H1 (cell line): ENCODE measurements around the gene MESD. TPM values are rescaled to one million over a fixed set of nuclear protein-coding genes. Genes with fewer than 3 reads are reported as not detected.

Source experiments
- CTCF ChIA-PET: fragments of 300-600 bp; sonication (Branson Sonifier 250); formaldehyde crosslinking; loops from one replicate; lab custom pipeline; 2021; ENCODE audit not compliant: partially characterized antibody; lab: Charles Lee
- POLR2A ChIA-PET: fragments of 300-600 bp; sonication (Branson Sonifier 250); formaldehyde crosslinking; loops from one replicate; lab custom pipeline; 2021; ENCODE audit warnings: inconsistent platforms; ENCODE audit not compliant: partially characterized antibody; lab: Charles Lee
- DNase-seq, 2 experiments: peaks; one replicate each; pipeline versions ENCODE4 v3.0.0 to v3.0.0-alpha.2; 2010 to 2022; ENCODE audit warnings: low spot score in 2 of 2, low read depth in 1 of 2, mixed read lengths in 1 of 2
- FAIRE-seq: peaks from 2 replicates; lab custom pipeline; 2011; peaks lifted over from hg19 to GRCh38; lab: Jason Lieb, UNC
- H2AFZ ChIP-seq: 2 replicates; pipeline ENCODE4 v1.8.1; 2012; ENCODE audit warnings: low read length, inconsistent platforms
- H2AK5ac ChIP-seq: 2 replicates; pipeline ENCODE4 v1.6.1; 2013; ENCODE audit warnings: low read depth, low read length
- H2BK120ac ChIP-seq: replicated peaks from 2 replicates; pipeline ENCODE3; 2013; ENCODE audit warnings: low read depth, low read length, inconsistent platforms
- H2BK12ac ChIP-seq: 2 replicates; pipeline ENCODE4 v1.6.1; 2013; ENCODE audit warnings: low read depth, low read length
- H2BK15ac ChIP-seq: 2 replicates; pipeline ENCODE4 v1.6.1; 2013; ENCODE audit warnings: low read length
- H2BK20ac ChIP-seq: 2 replicates; pipeline ENCODE4 v1.6.1; 2013; ENCODE audit warnings: low read length
- H2BK5ac ChIP-seq: 2 replicates; pipeline ENCODE4 v1.6.1; 2013; ENCODE audit warnings: low read depth, low read length
- H3K14ac ChIP-seq: 2 replicates; pipeline ENCODE4 v1.6.1; 2013; ENCODE audit warnings: inconsistent platforms; ENCODE audit not compliant: insufficient read length
- H3K18ac ChIP-seq: 2 replicates; pipeline ENCODE4 v1.6.1; 2013; ENCODE audit warnings: low read length; ENCODE audit errors: extremely low read depth
- H3K23ac ChIP-seq: 2 replicates; pipeline ENCODE4 v1.6.1; 2013; ENCODE audit warnings: inconsistent platforms; ENCODE audit not compliant: insufficient read length
- H3K23me2 ChIP-seq: 2 replicates; pipeline ENCODE4 v1.6.1; 2013; ENCODE audit warnings: low read depth, low read length
- H3K27ac ChIP-seq: 2 replicates; pipeline ENCODE4 v1.6.1; 2011; ENCODE audit warnings: low read depth, low read length, inconsistent platforms
- H3K27me3 ChIP-seq, 4 experiments: replicated peaks in 1 of 4; 1 replicate in 1 of 4; 2 replicates in 3 of 4; pipeline versions ENCODE4 v1.6.1 to v1.8.1; 2011 to 2013; ENCODE audit warnings: low read length in 3 of 4, mild to moderate bottlenecking in 3 of 4, inconsistent platforms in 2 of 4, mixed read lengths in 2 of 4, moderate library complexity in 1 of 4; ENCODE audit not compliant: control insufficient read depth in 3 of 4, insufficient read depth in 3 of 4; ENCODE audit errors: extremely low read depth in 1 of 4
- H3K36me3 ChIP-seq, 4 experiments: 2 replicates each; pipeline versions ENCODE4 v1.6.1 to v1.8.1; 2011 to 2013; ENCODE audit warnings: mild to moderate bottlenecking in 4 of 4, low read length in 3 of 4, moderate library complexity in 2 of 4, control low read depth in 1 of 4, inconsistent platforms in 1 of 4; ENCODE audit not compliant: insufficient read depth in 4 of 4, control insufficient read depth in 2 of 4
- H3K4ac ChIP-seq: replicated peaks from 2 replicates; pipeline ENCODE3; 2013; ENCODE audit warnings: low read length, low read depth, mixed read lengths, inconsistent platforms; ENCODE audit not compliant: insufficient read length
- H3K4me1 ChIP-seq, 4 experiments: replicated peaks in 1 of 4; 1 replicate in 1 of 4; 2 replicates in 3 of 4; pipeline versions ENCODE4 v1.6.1 to v1.8.1; 2011 to 2013; ENCODE audit warnings: low read length in 3 of 4, inconsistent platforms in 2 of 4, mixed read lengths in 1 of 4; ENCODE audit not compliant: insufficient read depth in 4 of 4, control insufficient read depth in 3 of 4
- H3K4me2 ChIP-seq, 2 experiments: 2 replicates each; pipeline versions ENCODE4 v1.6.1 to v1.8.1; 2011 to 2013; ENCODE audit warnings: low read depth in 2 of 2, low read length in 2 of 2, control low read depth in 1 of 2, inconsistent platforms in 1 of 2, mild to moderate bottlenecking in 1 of 2; ENCODE audit not compliant: insufficient read depth in 1 of 2
- H3K4me3 ChIP-seq, 4 experiments: fragments of 200-600, 300-600 bp in 1 of 4; sonication (generic), shearing (Covaris generic), sonication (Bioruptor Twin) in 1 of 4; 2 replicates each; pipeline versions ENCODE4 v1.5.1 to v1.8.1; 2011 to 2016; ENCODE audit warnings: low read length in 4 of 4, low read depth in 3 of 4, control low read depth in 2 of 4, inconsistent platforms in 2 of 4, mild to moderate bottlenecking in 2 of 4, mixed read lengths in 1 of 4, moderate library complexity in 1 of 4; ENCODE audit not compliant: insufficient read depth in 2 of 4; ENCODE audit errors: extremely low read depth in 1 of 4
- H3K56ac ChIP-seq: replicated peaks from 2 replicates; pipeline ENCODE3; 2013; ENCODE audit warnings: low read depth, mild to moderate bottlenecking, mixed read lengths, low read length, inconsistent platforms; ENCODE audit not compliant: insufficient read length
- H3K79me1 ChIP-seq: 2 replicates; pipeline ENCODE4 v1.6.1; 2013; ENCODE audit warnings: low read depth, low read length, control low read depth
- H3K79me2 ChIP-seq, 2 experiments: 2 replicates each; pipeline versions ENCODE4 v1.6.1 to v1.8.1; 2012 to 2013; ENCODE audit warnings: low read length in 2 of 2, mild to moderate bottlenecking in 2 of 2, inconsistent platforms in 1 of 2; ENCODE audit not compliant: insufficient read depth in 2 of 2, control insufficient read depth in 1 of 2
- H3K9ac ChIP-seq, 4 experiments: replicated peaks in 1 of 4; 1 replicate in 1 of 4; 2 replicates in 3 of 4; pipeline versions ENCODE4 v1.6.1 to v1.8.1; 2011 to 2013; ENCODE audit warnings: low read depth in 3 of 4, low read length in 3 of 4, control low read depth in 2 of 4, mild to moderate bottlenecking in 2 of 4, moderate library complexity in 2 of 4, inconsistent platforms in 1 of 4; ENCODE audit errors: extremely low read depth in 1 of 4
- H3K9me3 ChIP-seq, 2 experiments: 2 replicates each; pipeline versions ENCODE4 v1.6.1 to v1.8.1; 2012 to 2013; ENCODE audit warnings: mild to moderate bottlenecking in 2 of 2, moderate library complexity in 2 of 2, control low read depth in 1 of 2, inconsistent platforms in 1 of 2, low read depth in 1 of 2, low read length in 1 of 2, mixed read lengths in 1 of 2; ENCODE audit not compliant: insufficient read depth in 2 of 2
- H4K20me1 ChIP-seq, 2 experiments: replicated peaks in 1 of 2; 2 replicates each; pipeline versions ENCODE3 to v1.8.1; 2011 to 2013; ENCODE audit warnings: inconsistent platforms in 2 of 2, low read length in 2 of 2, mild to moderate bottlenecking in 1 of 2; ENCODE audit not compliant: insufficient read depth in 2 of 2, control insufficient read depth in 1 of 2
- H4K5ac ChIP-seq: 2 replicates; pipeline ENCODE4 v1.6.1; 2013; ENCODE audit warnings: low read length, low read depth, mixed read lengths, inconsistent platforms; ENCODE audit not compliant: insufficient read length
- H4K8ac ChIP-seq: 2 replicates; pipeline ENCODE4 v1.8.0; 2013; ENCODE audit warnings: mild to moderate bottlenecking, moderate library complexity, low read length, inconsistent platforms; ENCODE audit not compliant: insufficient read depth; ENCODE audit errors: extremely low read depth
- H4K91ac ChIP-seq: replicated peaks from 2 replicates; pipeline ENCODE3; 2013; ENCODE audit warnings: low read length, mixed read lengths, inconsistent platforms; ENCODE audit not compliant: insufficient read length
- BACH1 ChIP-seq: IDR thresholded peaks from 2 replicates; pipeline ENCODE4 v1.6.1; 2012; ENCODE audit warnings: low read length, improper control_type of control experiment
- EP300 ChIP-seq, 2 experiments: IDR thresholded peaks; 1 replicate in 1 of 2; 2 replicates in 1 of 2; pipeline ENCODE4 v1.6.1; 2011 to 2012; ENCODE audit warnings: low read depth in 2 of 2, low read length in 2 of 2, mild to moderate bottlenecking in 2 of 2, borderline replicate concordance in 1 of 2, inconsistent platforms in 1 of 2, moderate library complexity in 1 of 2
- POLR2A ChIP-seq, 2 experiments: IDR thresholded peaks; 1 replicate in 1 of 2; 2 replicates in 1 of 2; pipeline ENCODE4 v1.6.1; 2011; ENCODE audit warnings: low read depth in 2 of 2, low read length in 2 of 2, mild to moderate bottlenecking in 2 of 2; ENCODE audit errors: control extremely low read depth in 1 of 2
- SIX5 ChIP-seq: IDR thresholded peaks from 2 replicates; pipeline ENCODE4 v1.6.1; 2011; ENCODE audit warnings: mild to moderate bottlenecking, low read depth, low read length
- WGBS, 2 experiments: shearing (Covaris generic) in 1 of 2; methylation state at CpG; one replicate each; pipeline versions ENCODE4 v1.1.6 to v1.1.7; 2013 to 2015; ENCODE audit warnings: low lambda C conversion rate in 2 of 2, mixed read lengths in 2 of 2, inconsistent platforms in 1 of 2, low coverage in 1 of 2, missing lambda C conversion rate in 1 of 2; ENCODE audit not compliant: insufficient replicate concordance in 2 of 2, insufficient coverage in 1 of 2, insufficient read length in 1 of 2; ENCODE audit errors: extremely low coverage in 1 of 2, missing lambda C conversion rate in 1 of 2; 5-methylcytosine and 5-hydroxymethylcytosine counted together
- polyA plus RNA-seq, 7 experiments: library from polyadenylated mRNA; depleted of rRNA in 3 of 7; stranded (reverse) in 5 of 7; unstranded in 2 of 7; fragments of >200 nt in 5 of 7; fragments of 200-250 nt in 2 of 7; gene quantifications; 1 replicate in 5 of 7; 2 replicates in 1 of 7; 4 replicates in 1 of 7; pipeline versions ENCODE4 v1.2.1 to v1.2.3, GENCODE V29; 2011 to 2013; ENCODE audit warnings: missing spikeins in 2 of 7, mixed read lengths in 2 of 7
- total RNA-seq: library from RNA; stranded (reverse); fragmentation: NEBNext Ultra II Directional; extraction: Animal tissue kit (Norgen Biotek cat#: 25700); gene quantifications from 2 replicates; pipeline ENCODE4 v1.2.1, GENCODE V29; 2021

Gene MESD
- total and polyA plus RNA-seq, 2 of the 8 experiments (the other 6 are each of a cell fraction or from before 2014, with no cell fraction given) = 11.0 to 28.3 TPM

- no peaks in the 10 kb centered on the region for H3K79me2 ChIP-seq
- no peaks in the 10 kb centered on the region; the same call in 1 of the 2 replicates for H3K79me1 ChIP-seq
- no peaks in the 10 kb centered on the region for H3K27me3 ChIP-seq
- no peak overlapping the region for H2BK12ac ChIP-seq
- no peak overlapping the region for H2BK5ac ChIP-seq
- no peaks in the 10 kb centered on the region for H3K36me3 ChIP-seq
- H3K4me3 ChIP-seq = no peak overlapping the region
- H3K9ac ChIP-seq = no peak overlapping the region
- H2BK120ac ChIP-seq = no peak overlapping the region
- CTCF ChIA-PET = interaction anchor here (0.7 to 2.2 kb wide), 3 partner anchors 33 to 251 kb away, joined by 3 to 6 read pairs (median 5); no protein-coding TSS in a partner anchor
- no peak overlapping the region for H4K5ac ChIP-seq
- no peak overlapping the region for H3K14ac ChIP-seq
- no peak overlapping the region for H4K8ac ChIP-seq
- H2BK15ac ChIP-seq = no peak overlapping the region
- H2AFZ ChIP-seq = no peak overlapping the region
- H2BK20ac ChIP-seq = no peak overlapping the region
- no peak overlapping the region for H3K27ac ChIP-seq
- no peak overlapping the region for H4K91ac ChIP-seq
- no peaks in the 10 kb centered on the region for H3K4me1 ChIP-seq
- no peak overlapping the region for H3K56ac ChIP-seq
- no peak overlapping the region for H3K18ac ChIP-seq
- POLR2A ChIA-PET = interaction anchor here (1.2 kb wide), 1 partner anchor 18 kb away, joined by 5 read pairs; no protein-coding TSS in a partner anchor
- H3K4me2 ChIP-seq = no peak overlapping the region
- 89% methylated on average over 9 of the region's 9 CpGs; no CpG with 5 or more reads in 1 of the 2 experiments for WGBS, 2 experiments
- no peak overlapping the region for H2AK5ac ChIP-seq
- H4K20me1 ChIP-seq = no peaks in the 10 kb centered on the region
- H3K4ac ChIP-seq = no peak overlapping the region
- no peaks in the 10 kb centered on the region for H3K9me3 ChIP-seq
- FAIRE-seq (no peak), DNase-seq (no peak)
- H3K23ac ChIP-seq = no peak overlapping the region
- no peaks in the 10 kb centered on the region for H3K23me2 ChIP-seq
- TF ChIP-seq EP300 (IDR thresholded peaks at IDR 0.05; ENCODE audit: borderline replicate concordance in 1 of 2, low read depth in 2 of 2, low read length in 2 of 2) (no peak), POLR2A (IDR thresholded peaks at IDR 0.05; ENCODE audit: control extremely low read depth in 1 of 2, low read depth in 2 of 2, low read length in 2 of 2) (no peak), SIX5 (no peak), BACH1 (no peak)
Observed at GRCh38 chr15:81014446-81015093, 25.0 kb upstream of the MESD start.
